ACC112 (cell line): Measurements from ENCODE around the gene CAMK2G.
"Not testable (repeated sequence)": the region's sequence is repeated elsewhere in the genome, so short reads cannot be mapped to it uniquely, and the experiment has no call there.

Source experiments
- H2AFZ ChIP-seq: fragments of 200-600 bp; sonication (generic); one replicate; pipeline ENCODE4 v1.6.0; 2017; ENCODE audit warnings: antibody characterized with exemption, low read length; ENCODE audit not compliant: unreplicated experiment
- H3K27ac ChIP-seq: fragments of 200-600 bp; sonication (generic); 2 replicates; pipeline ENCODE4 v1.5.1; 2014; ENCODE audit warnings: low read depth, mild to moderate bottlenecking, antibody characterized with exemption, low read length, moderate library complexity
- H3K27me3 ChIP-seq: fragments of 200-600 bp; sonication (generic); 2 replicates; pipeline ENCODE4 v1.6.1; 2014; ENCODE audit warnings: mild to moderate bottlenecking, antibody characterized with exemption, low read length, moderate library complexity, mixed read lengths; ENCODE audit not compliant: insufficient read depth
- H3K36me3 ChIP-seq: fragments of 200-600 bp; sonication (generic); 2 replicates; pipeline ENCODE4 v1.6.1; 2016; ENCODE audit warnings: mild to moderate bottlenecking, antibody characterized with exemption, low read length, moderate library complexity, mixed read lengths; ENCODE audit not compliant: insufficient read depth
- H3K4me1 ChIP-seq: fragments of 200-600 bp; sonication (generic); one replicate; pipeline ENCODE4 v1.6.1; 2016; ENCODE audit warnings: low read length, mixed read lengths; ENCODE audit not compliant: insufficient read depth, unreplicated experiment, control insufficient read depth
- H3K4me3 ChIP-seq: fragments of 200-600 bp; sonication (generic); 2 replicates; pipeline ENCODE4 v1.5.1; 2014; ENCODE audit warnings: mild to moderate bottlenecking, low read depth, low read length
- H3K79me2 ChIP-seq: fragments of 200-600 bp; sonication (generic); one replicate; pipeline ENCODE4 v1.6.0; 2016; ENCODE audit warnings: low read length; ENCODE audit not compliant: control insufficient read depth, unreplicated experiment, insufficient read depth

Gene CAMK2G

GRCh38 chr10:73874267-73875138, at the start of gene CAMK2G:
Gene CAMK2G, minus strand, starts transcription at chr10:73874555. Its CDS starts 94 bp downstream, at chr10:73874461.
- peaks cover 20% of the 10 kb centered on the region for H3K4me1 ChIP-seq
- no peaks in the 10 kb centered on the region for H3K27me3 ChIP-seq
- no peaks in the 10 kb centered on the region for H3K36me3 ChIP-seq
- H3K79me2 ChIP-seq = peaks cover 5% of the 10 kb centered on the region
- peak within 1 kb of the TSS; percentile 98 for H2AFZ ChIP-seq
- peak within 1 kb of the TSS; percentile 93 for H3K4me3 ChIP-seq
- no peak within 1 kb of the TSS for H3K27ac ChIP-seq

- H3K4me3 ChIP-seq = no peak overlapping the region
- H3K36me3 ChIP-seq = no peaks in the 10 kb centered on the region
- H3K4me1 ChIP-seq = no peaks in the 10 kb centered on the region
- no peak overlapping the region for H3K27ac ChIP-seq
- H3K79me2 ChIP-seq = no peaks in the 10 kb centered on the region
- H3K27me3 ChIP-seq = no peaks in the 10 kb centered on the region
- H2AFZ ChIP-seq = no peak overlapping the region
Observed at GRCh38 chr10:73922864-73923133, 48.4 kb upstream of the CAMK2G start.

GRCh38 chr10:73922007-73922863, 47.9 kb upstream of the CAMK2G start:
- Histone ChIP-seq H3K36me3 (no peaks in the 10 kb centered on the region), H3K4me1 (no peaks in the 10 kb centered on the region), H3K27me3 (no peaks in the 10 kb centered on the region), H3K4me3 (no peak overlapping the region), H2AFZ (no peak overlapping the region), H3K27ac (no peak overlapping the region), H3K79me2 (no peaks in the 10 kb centered on the region)

GRCh38 chr10:73920089-73920488, 45.7 kb upstream of the CAMK2G start:
- Histone ChIP-seq H3K79me2 (no peaks in the 10 kb centered on the region), H2AFZ (peak overlapping the region; percentile 87), H3K4me3 (no peak overlapping the region), H3K36me3 (peaks cover 18% of the 10 kb centered on the region), H3K27ac (no peak overlapping the region; the same call in 1 of the 2 replicates), H3K4me1 (peaks cover 6% of the 10 kb centered on the region), H3K27me3 (no peaks in the 10 kb centered on the region)

- Histone ChIP-seq H3K4me1 (peaks cover 10% of the 10 kb centered on the region), H2AFZ (peak overlapping the region; percentile 87), H3K36me3 (peaks cover 21% of the 10 kb centered on the region)
- H3K27me3 ChIP-seq, H3K27ac ChIP-seq, H3K79me2 ChIP-seq, H3K4me3 ChIP-seq: not testable (repeated sequence)
Observed at GRCh38 chr10:73919481-73919880, 45.1 kb upstream of the CAMK2G start.

- Histone ChIP-seq H3K4me1 (peaks cover 15% of the 10 kb centered on the region), H3K27me3 (no peaks in the 10 kb centered on the region), H3K27ac (no peak overlapping the region), H3K36me3 (peaks cover 21% of the 10 kb centered on the region), H3K79me2 (peaks cover 2% of the 10 kb centered on the region), H3K4me3 (no peak overlapping the region), H2AFZ (no peak overlapping the region)
Observed at GRCh38 chr10:73917566-73918305, 43.4 kb upstream of the CAMK2G start.

GRCh38 chr10:73916761-73917470, 42.6 kb upstream of the CAMK2G start:
- peaks cover 15% of the 10 kb centered on the region for H3K4me1 ChIP-seq
- H3K36me3 ChIP-seq = peaks cover 21% of the 10 kb centered on the region
- H2AFZ ChIP-seq = no peak overlapping the region
- H3K27me3 ChIP-seq = no peaks in the 10 kb centered on the region
- H3K4me3 ChIP-seq = no peak overlapping the region
- peaks cover 5% of the 10 kb centered on the region for H3K79me2 ChIP-seq
- no peak overlapping the region for H3K27ac ChIP-seq

GRCh38 chr10:73915206-73915851, 41.0 kb upstream of the CAMK2G start:
- Histone ChIP-seq H3K4me3 (no peak overlapping the region), H3K4me1 (peaks cover 20% of the 10 kb centered on the region), H3K36me3 (peaks cover 21% of the 10 kb centered on the region), H3K79me2 (peaks cover 12% of the 10 kb centered on the region), H2AFZ (no peak overlapping the region), H3K27ac (no peak overlapping the region), H3K27me3 (no peaks in the 10 kb centered on the region)

- Histone ChIP-seq H3K27ac (no peak overlapping the region), H2AFZ (no peak overlapping the region), H3K4me3 (no peak overlapping the region), H3K79me2 (peaks cover 12% of the 10 kb centered on the region), H3K27me3 (no peaks in the 10 kb centered on the region), H3K36me3 (peaks cover 21% of the 10 kb centered on the region), H3K4me1 (peaks cover 31% of the 10 kb centered on the region)
Observed at GRCh38 chr10:73914036-73914435, 39.7 kb upstream of the CAMK2G start.
